HG03520 (cell line): ENCODE results near the gene CD1C.
"Not testable (repeated sequence)": the region's sequence is repeated elsewhere in the genome, so short reads cannot be mapped to it uniquely, and the experiment has no call there.

Experiments
- ATAC-seq: cut with Tn5 transposase; IDR thresholded peaks from one replicate; pipeline ENCODE4 v1.9.1; 2021; ENCODE audit warnings: mild to moderate bottlenecking, moderate library complexity; ENCODE audit not compliant: unreplicated experiment

Gene CD1C

GRCh38 chr1:158289811-158290210, at the start of gene CD1C:
Gene CD1C, plus strand, starts transcription at chr1:158289923. Its CDS starts 142 bp downstream, at chr1:158290065.
- ATAC-seq = no peak

GRCh38 chr1:158246650-158247049, 43.1 kb upstream of the CD1C start:
- ATAC-seq = no peak

DNA sequence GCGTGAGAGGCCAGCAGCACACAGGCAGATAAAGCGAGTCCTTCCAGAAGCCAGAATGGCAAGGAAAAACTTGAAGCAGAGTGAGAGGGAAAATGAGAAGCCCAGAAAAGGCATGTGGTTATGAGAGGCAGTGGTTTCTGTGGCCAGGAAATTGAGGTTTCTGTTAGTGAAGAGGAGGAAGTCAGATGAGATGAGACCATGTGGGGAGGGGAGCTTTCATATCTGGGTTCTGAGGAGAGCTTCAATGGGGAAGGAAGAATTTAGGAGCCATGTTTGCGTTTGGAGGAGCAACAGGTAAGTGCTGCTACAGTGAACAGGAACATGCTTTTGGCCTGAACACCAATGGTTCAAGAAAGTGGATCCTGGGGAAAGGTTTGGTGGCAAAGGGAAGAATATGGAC, 41.6 kb upstream of the CD1C start:
- no peak for ATAC-seq

DNA sequence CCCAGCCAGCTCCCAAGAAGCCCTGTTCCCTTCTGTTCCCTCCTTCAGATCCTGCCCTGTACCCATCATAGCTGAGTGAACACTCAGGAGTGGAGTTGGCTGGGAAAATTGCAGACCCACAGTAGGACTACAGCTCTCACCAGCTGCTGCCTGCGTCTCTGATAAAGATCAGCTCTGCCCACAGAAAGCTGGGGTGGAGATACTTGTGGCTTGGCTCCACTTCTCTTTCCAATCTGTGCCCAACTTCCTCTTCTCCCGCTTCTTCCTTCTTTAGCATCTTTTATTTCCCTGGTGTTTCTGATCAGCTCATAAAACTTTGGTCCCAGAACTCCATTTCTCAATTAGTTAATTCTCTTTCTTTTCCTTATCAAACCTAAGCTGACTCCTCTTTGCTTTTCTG, 41.0 kb upstream of the CD1C start:
- no peak for ATAC-seq

DNA sequence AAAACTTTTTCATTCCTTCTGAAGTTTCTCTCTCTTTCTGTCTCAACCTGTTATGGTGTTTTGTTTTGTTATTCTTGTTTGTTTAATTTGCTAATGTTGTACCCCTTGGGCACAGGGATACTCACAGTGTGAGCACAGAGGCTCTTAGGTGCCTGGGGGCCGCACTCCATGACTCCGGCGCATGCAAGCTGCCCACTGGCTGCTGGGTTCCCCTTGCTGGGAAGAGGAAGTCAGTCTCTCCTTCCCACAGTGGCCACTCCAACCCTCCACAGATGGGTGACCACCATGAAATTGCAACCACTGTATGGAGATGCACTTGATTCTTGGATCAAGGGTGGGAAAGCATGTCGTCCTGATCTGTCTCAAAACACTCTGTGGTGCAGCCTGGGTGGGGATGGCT, 40.1 kb upstream of the CD1C start:
- no peak for ATAC-seq

- no peak for ATAC-seq
Measured at GRCh38 chr1:158251163-158251562, 38.6 kb upstream of the CD1C start.

GRCh38 chr1:158255656-158256055, 34.1 kb upstream of the CD1C start:
- no peak for ATAC-seq

GRCh38 chr1:158256747-158257146, 33.0 kb upstream of the CD1C start:
- ATAC-seq = not testable (repeated sequence)

- no peak for ATAC-seq
Measured at GRCh38 chr1:158257888-158258287, 31.8 kb upstream of the CD1C start.

GRCh38 chr1:158259117-158259516, 30.6 kb upstream of the CD1C start:
- ATAC-seq = no peak

- no peak for ATAC-seq
Measured at GRCh38 chr1:158272681-158273080, 17.0 kb upstream of the CD1C start.

DNA sequence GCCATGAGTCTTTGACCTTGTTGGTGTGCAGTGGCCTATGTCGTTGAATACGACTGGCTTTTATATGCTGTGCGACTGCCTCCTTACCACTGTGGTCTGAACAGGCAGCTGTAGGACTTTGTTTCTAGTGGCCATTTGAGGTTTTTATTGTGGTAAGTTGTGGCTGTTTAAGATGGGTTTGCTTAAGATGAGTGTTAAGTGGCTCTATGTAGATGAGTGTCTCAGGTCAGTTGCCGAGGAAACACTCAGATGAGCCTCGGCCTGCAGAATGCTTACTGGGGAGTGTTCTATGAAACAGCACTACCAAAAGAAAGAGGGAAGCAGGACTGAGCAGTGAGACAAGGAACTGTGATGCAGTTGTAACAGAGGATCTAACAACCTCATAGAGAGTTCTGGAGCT, 14.9 kb upstream of the CD1C start:
- ATAC-seq = no peak

DNA sequence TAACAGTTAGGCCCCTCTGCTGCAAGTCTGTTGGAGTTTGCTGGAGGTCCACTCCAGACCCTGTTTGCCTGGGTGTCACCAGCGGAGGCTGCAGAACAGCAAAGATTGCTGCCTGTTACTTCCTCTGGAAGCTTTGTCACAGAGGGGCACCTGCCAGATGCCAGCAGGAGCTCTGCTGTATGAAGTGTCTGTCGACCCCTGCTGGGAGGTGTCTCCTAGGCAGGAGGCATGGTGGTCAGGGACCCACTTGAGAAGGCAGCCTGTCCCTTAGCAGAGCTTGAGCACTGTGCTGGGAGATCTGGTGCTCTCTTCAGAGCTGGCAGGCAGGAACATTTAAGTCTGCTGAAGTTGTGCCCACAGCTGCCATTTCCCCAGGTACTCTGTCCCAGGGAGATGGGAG, 7.3 kb upstream of the CD1C start:
- ATAC-seq = not testable (repeated sequence)

- peak; percentile 49 for ATAC-seq
Measured at GRCh38 chr1:158283965-158284364, 5.8 kb upstream of the CD1C start.

GRCh38 chr1:158285756-158286241, 3.9 kb upstream of the CD1C start:
- peak; percentile 61 for ATAC-seq

- ATAC-seq = no peak
Measured at GRCh38 chr1:158286487-158286886, 3.2 kb upstream of the CD1C start.

- no peak for ATAC-seq
Measured at GRCh38 chr1:158286941-158287346, 2.8 kb upstream of the CD1C start.

DNA sequence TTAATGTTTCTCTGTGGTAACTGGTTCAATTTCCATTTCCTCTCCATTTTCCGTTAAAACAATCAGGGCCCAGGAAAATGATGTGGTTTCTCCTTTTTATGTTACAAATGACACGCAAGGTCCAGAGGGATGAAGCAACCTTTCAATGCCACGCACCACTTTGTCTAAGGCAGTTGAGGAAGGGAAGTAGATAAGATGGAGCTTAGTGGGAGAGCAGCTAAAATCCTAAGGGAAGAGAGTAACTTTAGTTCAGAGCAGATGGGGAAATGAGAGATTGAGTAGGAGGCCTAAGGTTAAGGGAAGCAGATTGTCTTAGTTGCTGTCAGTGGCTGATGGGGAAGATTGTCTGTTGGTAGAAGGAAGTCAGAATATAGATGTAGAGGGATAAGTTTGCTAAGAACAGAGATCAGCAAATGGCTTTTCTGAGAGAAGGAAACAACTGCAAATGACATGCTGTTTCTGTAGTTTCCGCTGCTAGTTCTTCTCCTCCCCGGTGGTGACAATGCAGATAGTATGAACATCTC, 660 bp downstream of the CD1C start:
- no peak for ATAC-seq

GRCh38 chr1:158295791-158296190, 6.1 kb downstream of the CD1C start:
- ATAC-seq = no peak

DNA sequence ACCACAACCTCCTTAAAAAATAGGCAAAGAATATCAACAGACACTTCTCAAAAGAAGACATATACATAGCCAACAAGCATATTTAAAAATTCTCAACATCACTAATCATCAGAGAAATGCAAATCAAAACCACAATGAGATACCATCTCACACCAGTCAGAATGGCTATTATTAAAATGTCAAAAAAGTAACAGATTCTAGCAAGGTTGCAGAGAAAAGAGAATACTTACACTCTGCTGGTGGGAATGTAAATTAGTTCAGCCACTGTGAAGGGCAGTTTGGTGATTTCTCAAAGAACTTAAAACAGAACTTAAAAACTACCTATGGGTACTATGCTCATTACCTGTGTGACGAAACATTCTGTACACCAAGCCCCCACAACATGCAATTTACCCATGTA, 20.9 kb downstream of the CD1C start:
- no peak for ATAC-seq

DNA sequence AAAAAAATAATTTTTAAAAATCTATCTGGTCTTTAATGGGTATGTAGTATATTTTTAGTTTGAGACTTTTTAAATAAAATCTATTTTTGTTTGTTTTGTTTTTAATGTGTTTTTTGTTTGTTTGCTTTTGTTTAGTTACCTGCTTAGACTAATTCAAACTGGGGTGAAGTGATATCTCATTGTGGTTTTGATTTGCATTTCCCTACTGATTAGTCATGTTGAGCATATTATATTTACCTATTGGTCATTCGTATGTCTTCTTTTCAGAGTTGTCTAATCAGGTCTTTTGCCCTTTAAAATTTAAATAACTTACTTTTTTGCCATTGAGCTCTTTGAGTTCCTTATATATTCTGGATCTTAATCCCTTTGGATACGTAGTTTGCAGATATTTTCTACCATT, 21.3 kb downstream of the CD1C start:
- no peak for ATAC-seq

GRCh38 chr1:158323866-158324265, 34.1 kb downstream of the CD1C start:
- ATAC-seq = no peak

GRCh38 chr1:158324395-158324794, 34.7 kb downstream of the CD1C start:
- no peak for ATAC-seq
